ENCODE data around the gene JAKMIP2.

GRCh38 chr5:147753765-147754164 lies 28.8 kb downstream of the JAKMIP2 start:
- TF ChIP-seq ZBTB7A (tag by site-specific recombination; IDR thresholded peaks at IDR 0.05; ENCODE audit: low read depth) (no peak), KLF16 (tag by site-specific recombination; IDR thresholded peaks at IDR 0.05) (no peak), PRDM10 (tag by site-specific recombination; IDR thresholded peaks at IDR 0.05) (no peak), BCL11B (tag by site-specific recombination; IDR thresholded peaks at IDR 0.05; ENCODE audit: low read depth) (no peak)
